ENCODE data around the gene PANX1. TPM values are rescaled to one million over a fixed set of nuclear protein-coding genes. Genes with fewer than 3 reads are reported as not detected.

PANX1 gene, protein sequence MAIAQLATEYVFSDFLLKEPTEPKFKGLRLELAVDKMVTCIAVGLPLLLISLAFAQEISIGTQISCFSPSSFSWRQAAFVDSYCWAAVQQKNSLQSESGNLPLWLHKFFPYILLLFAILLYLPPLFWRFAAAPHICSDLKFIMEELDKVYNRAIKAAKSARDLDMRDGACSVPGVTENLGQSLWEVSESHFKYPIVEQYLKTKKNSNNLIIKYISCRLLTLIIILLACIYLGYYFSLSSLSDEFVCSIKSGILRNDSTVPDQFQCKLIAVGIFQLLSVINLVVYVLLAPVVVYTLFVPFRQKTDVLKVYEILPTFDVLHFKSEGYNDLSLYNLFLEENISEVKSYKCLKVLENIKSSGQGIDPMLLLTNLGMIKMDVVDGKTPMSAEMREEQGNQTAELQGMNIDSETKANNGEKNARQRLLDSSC
- total RNA-seq (2022; extraction: Qiagen RNA extraction): 22.3 to 29.4 TPM (median 27.2 TPM) in 5 replicates

DNA sequence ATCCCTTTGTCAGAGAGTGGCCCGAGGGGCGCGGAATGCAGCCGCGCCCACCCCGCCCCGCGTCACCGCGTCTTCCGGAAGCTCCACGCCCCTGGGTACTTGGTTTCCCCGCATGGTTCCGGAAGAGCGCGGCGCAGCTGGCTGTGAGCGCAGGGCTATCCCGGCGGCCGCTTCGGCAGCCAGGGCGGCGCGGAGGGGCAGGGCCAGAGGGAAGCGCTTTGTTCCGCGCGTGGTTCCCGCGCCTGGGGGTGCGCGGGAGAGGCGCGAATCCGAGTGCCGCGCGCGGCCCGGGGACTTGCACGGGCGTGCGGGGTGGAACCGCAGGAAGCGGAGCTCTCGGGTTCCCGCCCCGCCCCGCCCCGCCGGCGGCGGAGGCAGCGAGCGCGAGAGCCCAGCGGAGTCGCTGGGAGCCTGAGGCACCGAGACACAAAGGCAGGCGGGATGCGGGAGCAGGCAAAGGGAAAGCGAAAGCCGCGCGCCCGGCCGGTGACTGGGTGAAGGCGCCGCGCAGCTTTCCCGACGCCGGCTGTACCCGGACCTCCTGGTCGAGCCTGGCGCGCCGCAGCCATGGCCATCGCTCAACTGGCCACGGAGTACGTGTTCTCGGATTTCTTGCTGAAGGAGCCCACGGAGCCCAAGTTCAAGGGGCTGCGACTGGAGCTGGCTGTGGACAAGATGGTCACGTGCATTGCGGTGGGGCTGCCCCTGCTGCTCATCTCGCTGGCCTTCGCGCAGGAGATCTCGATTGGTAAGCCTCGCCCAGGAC lies at the start of gene PANX1:
Gene PANX1, plus strand, starts transcription at position 96 of the 766 bp plus-strand sequence. Its CDS starts 472 bp downstream, at position 568.

Other genes with a start within 250 kb of the PANX1 start
- gene HEPHL1, start 107.5 kb upstream of the PANX1 start, total RNA-seq (2022; extraction: Qiagen RNA extraction): not detected in 5 replicates
- not detected in 5 replicates for gene IZUMO1R, start 175.7 kb downstream of the PANX1 start, total RNA-seq (2022; extraction: Qiagen RNA extraction)

Data from A549 treated with Mapracorat at 1 μM for 4 hours (cell line).